ENCODE data around the gene BCCIP. TPM values are rescaled to one million over a fixed set of nuclear protein-coding genes. Genes with fewer than 3 reads are reported as not detected.

The BCCIP gene
- total and polyA plus RNA-seq, 2 of the 8 experiments (the other 6 are each of a cell fraction or from before 2014, with no cell fraction given), result 33.9 to 120 TPM

- POLR2A ChIA-PET (ENCODE audit: partially characterized antibody), result interaction anchor here (0.7 to 2.1 kb wide), 4 partner anchors 9 to 14 kb away, joined by 3 to 5 read pairs (median 4); no protein-coding TSS in a partner anchor
- Histone ChIP-seq H3K4me2 (ENCODE audit: insufficient read depth in 1 of 2, low read depth in 2 of 2, low read length in 2 of 2) (no peak overlapping the region), H3K9ac (replicated peaks in 1 of 4; ENCODE audit: extremely low read depth in 1 of 4, low read depth in 3 of 4, low read length in 3 of 4) (no peak overlapping the region), H2AK5ac (ENCODE audit: low read depth, low read length) (no peak overlapping the region), H2BK120ac (replicated peaks; ENCODE audit: low read depth, low read length) (no peak overlapping the region), H3K9me3 (ENCODE audit: insufficient read depth in 2 of 2, low read depth in 1 of 2, low read length in 1 of 2) (no peaks in the 10 kb centered on the region), H4K8ac (ENCODE audit: extremely low read depth, insufficient read depth, low read length) (no peak overlapping the region; the same call in 1 of the 2 replicates), H4K20me1 (replicated peaks in 1 of 2; ENCODE audit: control insufficient read depth in 1 of 2, insufficient read depth in 2 of 2, low read length in 2 of 2) (peaks cover 0 to 1% of the 10 kb centered on the region in 2 experiments), H3K56ac (replicated peaks; ENCODE audit: insufficient read length, low read depth, low read length) (no peak overlapping the region), H3K36me3 (ENCODE audit: control insufficient read depth in 2 of 4, insufficient read depth in 4 of 4, low read length in 3 of 4) (peaks cover 0 to 20% (median 8%) of the 10 kb centered on the region in 4 experiments; a peak in 5 of 8 replicates), H3K79me2 (ENCODE audit: control insufficient read depth in 1 of 2, insufficient read depth in 2 of 2, low read length in 2 of 2) (no peaks in the 10 kb centered on the region), H3K18ac (ENCODE audit: extremely low read depth, low read length) (no peak overlapping the region), H4K5ac (ENCODE audit: insufficient read length, low read depth, low read length) (no peak overlapping the region), H2BK12ac (ENCODE audit: low read depth, low read length) (no peak overlapping the region), H3K23me2 (ENCODE audit: low read depth, low read length) (no peaks in the 10 kb centered on the region), H3K4ac (replicated peaks; ENCODE audit: insufficient read length, low read depth, low read length) (no peak overlapping the region), H3K4me1 (replicated peaks in 1 of 4; ENCODE audit: control insufficient read depth in 3 of 4, insufficient read depth in 4 of 4, low read length in 3 of 4) (no peaks in the 10 kb centered on the region), H3K4me3 (ENCODE audit: extremely low read depth in 1 of 4, insufficient read depth in 2 of 4, low read depth in 3 of 4, low read length in 4 of 4) (no peak overlapping the region), H2AFZ (ENCODE audit: low read length) (no peak overlapping the region), H3K27ac (ENCODE audit: low read depth, low read length) (no peak overlapping the region), H3K27me3 (replicated peaks in 1 of 4; ENCODE audit: control insufficient read depth in 3 of 4, extremely low read depth in 1 of 4, insufficient read depth in 3 of 4, low read length in 3 of 4) (no peaks in the 10 kb centered on the region), H3K23ac (ENCODE audit: insufficient read length) (no peak overlapping the region), H3K79me1 (ENCODE audit: low read depth, low read length) (no peaks in the 10 kb centered on the region), H4K91ac (replicated peaks; ENCODE audit: insufficient read length, low read length) (no peak overlapping the region), H3K14ac (ENCODE audit: insufficient read length) (no peak overlapping the region), H2BK15ac (ENCODE audit: low read length) (no peak overlapping the region), H2BK20ac (ENCODE audit: low read length) (no peak overlapping the region), H2BK5ac (ENCODE audit: low read depth, low read length) (no peak overlapping the region)
- CTCF ChIA-PET (ENCODE audit: partially characterized antibody), result interaction anchor here (0.6 to 1.1 kb wide), 3 partner anchors 19 to 949 kb away, joined by 3 to 4 read pairs (median 3); no protein-coding TSS in a partner anchor
- no peak for FAIRE-seq
- TF ChIP-seq GABPA (IDR thresholded peaks at IDR 0.05; ENCODE audit: borderline replicate concordance, insufficient read depth, low read length) (no peak), ATF2 (IDR thresholded peaks at IDR 0.05; ENCODE audit: low read length) (no peak), CREB1 (IDR thresholded peaks at IDR 0.05) (no peak), HDAC6 (IDR thresholded peaks at IDR 0.05; ENCODE audit: low read depth, low read length) (no peak), FOSL1 (IDR thresholded peaks at IDR 0.05; ENCODE audit: insufficient read depth, low read depth, low read length) (no peak), BCL11A (IDR thresholded peaks at IDR 0.05; ENCODE audit: low read depth in 2 of 2, low read length in 2 of 2) (no peak)
- no peak for DNase-seq (ENCODE audit: low read depth in 1 of 2, low spot score in 2 of 2)
- WGBS, 2 experiments (ENCODE audit: extremely low coverage in 1 of 2, insufficient coverage in 1 of 2, insufficient read length in 1 of 2, insufficient replicate concordance in 2 of 2, low coverage in 1 of 2, low lambda C conversion rate in 2 of 2, missing lambda C conversion rate in 1 of 2), result 96% methylated on average over 2 of the region's 2 CpGs; no CpG with 5 or more reads in 1 of the 2 experiments
Observed at GRCh38 chr10:125848371-125848770, 25.0 kb downstream of the BCCIP start.

Data from H1 (cell line).